HUES64 (cell line): ENCODE results near the gene TCF23. TPM values are rescaled to one million over a fixed set of nuclear protein-coding genes. Genes with fewer than 3 reads are reported as not detected.
"Not testable (repeated sequence)": the region's sequence is repeated elsewhere in the genome, so short reads cannot be mapped to it uniquely, and the experiment has no call there.

ENCODE experiments used
- H3K27ac ChIP-seq: 2 replicates; pipeline ENCODE4 v1.7.0; 2013; ENCODE audit warnings: low read depth, low read length, inconsistent platforms
- H3K27me3 ChIP-seq: 2 replicates; pipeline ENCODE4 v1.6.1; 2013; ENCODE audit warnings: mild to moderate bottlenecking, low read length; ENCODE audit not compliant: insufficient read depth
- H3K36me3 ChIP-seq: 2 replicates; pipeline ENCODE4 v1.6.1; 2013; ENCODE audit warnings: mild to moderate bottlenecking, low read length; ENCODE audit not compliant: insufficient read depth
- H3K4me1 ChIP-seq: 2 replicates; pipeline ENCODE4 v1.6.1; 2013; ENCODE audit warnings: mild to moderate bottlenecking, low read length, moderate library complexity; ENCODE audit not compliant: insufficient read depth
- H3K4me3 ChIP-seq: 2 replicates; pipeline ENCODE4 v1.5.1; 2013; ENCODE audit warnings: mild to moderate bottlenecking, low read length, moderate library complexity
- H3K9ac ChIP-seq: 2 replicates; pipeline ENCODE4 v1.6.1; 2013; ENCODE audit warnings: mild to moderate bottlenecking, low read depth, low read length
- H3K9me3 ChIP-seq: 2 replicates; pipeline ENCODE4 v1.6.1; 2013; ENCODE audit warnings: low read depth, low read length; ENCODE audit not compliant: insufficient read depth
- WGBS: fragments of 150-250, 120-280 bp; methylation state at CpG from one replicate; pipeline ENCODE4 v1.1.7; 2013; ENCODE audit warnings: missing lambda C conversion rate; 5-methylcytosine and 5-hydroxymethylcytosine counted together
- polyA plus RNA-seq, 2 experiments: library from polyadenylated mRNA; stranded (reverse); fragments of 50-300 nt; gene quantifications; one replicate each; pipeline ENCODE4 v1.2.3, GENCODE V29; 2013

Gene TCF23
- polyA plus RNA-seq (2013, experiment 1 of 2) = not detected
- polyA plus RNA-seq (2013, experiment 2 of 2) = 0.06 TPM

DNA sequence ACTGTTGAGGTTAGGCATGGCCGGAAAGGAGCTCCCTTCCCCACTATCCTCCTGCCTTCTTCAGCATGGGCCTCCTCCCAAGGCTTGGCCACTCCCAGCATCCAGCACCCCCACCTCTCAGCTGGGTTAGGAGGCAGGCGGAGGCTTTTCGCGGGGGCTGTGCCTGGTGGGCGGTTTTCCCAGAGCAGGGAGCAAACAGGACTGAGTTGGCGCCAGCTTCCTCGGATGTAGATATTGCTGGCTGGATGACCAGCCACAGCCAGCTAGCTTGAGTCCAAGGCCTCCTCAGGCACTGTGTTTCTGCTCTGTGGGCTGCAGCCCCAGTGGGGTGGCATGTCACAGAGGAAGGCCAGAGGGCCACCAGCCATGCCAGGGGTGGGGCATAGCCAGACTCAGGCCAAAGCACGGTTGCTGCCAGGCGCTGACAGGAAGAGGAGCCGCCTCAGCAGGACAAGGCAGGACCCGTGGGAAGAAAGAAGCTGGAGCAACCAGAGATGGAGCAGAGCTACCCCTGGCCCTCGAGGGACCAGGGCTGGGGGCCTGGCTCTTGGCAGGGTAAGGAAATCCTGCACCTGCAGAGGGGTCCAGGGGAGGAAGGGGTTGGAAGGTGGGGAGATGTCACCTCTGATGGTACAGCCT lies at the start of gene TCF23:
TCF23 (plus strand) TSS at position 204 of the 639 bp plus-strand sequence; CDS start at position 334, 130 bp downstream.
- WGBS = 89% methylated on average over 12 of the region's 12 CpGs
- H3K27ac ChIP-seq = no peak within 1 kb of the TSS
- no peaks in the 10 kb centered on the region for H3K27me3 ChIP-seq
- no peaks in the 10 kb centered on the region for H3K4me1 ChIP-seq
- H3K9ac ChIP-seq = no peak within 1 kb of the TSS
- no peaks in the 10 kb centered on the region for H3K9me3 ChIP-seq
- H3K4me3 ChIP-seq = no peak within 1 kb of the TSS
- H3K36me3 ChIP-seq = no peaks in the 10 kb centered on the region

DNA sequence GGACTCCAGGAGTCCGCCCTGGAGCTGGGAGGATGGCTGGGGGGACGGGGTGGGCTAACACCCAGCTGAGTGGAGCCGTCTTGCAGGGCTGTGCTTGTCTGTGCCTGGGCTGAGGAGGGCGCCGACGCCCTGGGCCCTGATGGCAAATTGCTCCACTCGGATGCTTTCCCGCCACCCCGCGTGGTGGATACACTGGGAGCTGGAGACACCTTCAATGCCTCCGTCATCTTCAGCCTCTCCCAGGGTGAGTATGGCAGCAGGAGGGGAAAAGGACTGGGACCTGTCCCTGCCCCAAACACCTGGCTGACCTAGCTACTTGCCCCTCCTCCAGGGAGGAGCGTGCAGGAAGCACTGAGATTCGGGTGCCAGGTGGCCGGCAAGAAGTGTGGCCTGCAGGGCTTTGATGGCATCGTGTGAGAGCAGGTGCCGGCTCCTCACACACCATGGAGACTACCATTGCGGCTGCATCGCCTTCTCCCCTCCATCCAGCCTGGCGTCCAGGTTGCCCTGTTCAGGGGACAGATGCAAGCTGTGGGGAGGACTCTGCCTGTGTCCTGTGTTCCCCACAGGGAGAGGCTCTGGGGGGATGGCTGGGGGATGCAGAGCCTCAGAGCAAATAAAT lies 49.4 kb upstream of the TCF23 start:
- no peak overlapping the region for H3K9ac ChIP-seq

DNA sequence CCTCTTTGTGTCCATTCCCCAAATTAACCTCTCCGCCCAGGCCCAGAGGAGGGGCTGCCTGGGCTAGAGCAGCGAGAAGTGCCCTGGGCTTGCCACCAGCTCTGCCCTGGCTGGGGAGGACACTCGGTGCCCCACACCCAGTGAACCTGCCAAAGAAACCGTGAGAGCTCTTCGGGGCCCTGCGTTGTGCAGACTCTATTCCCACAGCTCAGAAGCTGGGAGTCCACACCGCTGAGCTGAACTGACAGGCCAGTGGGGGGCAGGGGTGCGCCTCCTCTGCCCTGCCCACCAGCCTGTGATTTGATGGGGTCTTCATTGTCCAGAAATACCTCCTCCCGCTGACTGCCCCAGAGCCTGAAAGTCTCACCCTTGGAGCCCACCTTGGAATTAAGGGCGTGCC lies 48.8 kb upstream of the TCF23 start:
- H3K27me3 ChIP-seq = no peaks in the 10 kb centered on the region
- no peak overlapping the region for H3K27ac ChIP-seq
- H3K4me3 ChIP-seq = no peak overlapping the region
- H3K9me3 ChIP-seq = no peaks in the 10 kb centered on the region
- H3K36me3 ChIP-seq = no peaks in the 10 kb centered on the region
- H3K4me1 ChIP-seq = peaks cover 4% of the 10 kb centered on the region; the same call in 1 of the 2 replicates
- H3K9ac ChIP-seq = no peak overlapping the region
- 85% methylated on average over 10 of the region's 10 CpGs for WGBS

More for the DNA sequence above, 49.4 kb upstream of the TCF23 start:
- Histone ChIP-seq H3K4me3 (no peak overlapping the region), H3K9me3 (no peaks in the 10 kb centered on the region), H3K27ac (no peak overlapping the region), H3K36me3 (no peaks in the 10 kb centered on the region), H3K27me3 (no peaks in the 10 kb centered on the region), H3K4me1 (peaks cover 4% of the 10 kb centered on the region; the same call in 1 of the 2 replicates)
- WGBS = 93% methylated on average over 19 of the region's 19 CpGs

DNA sequence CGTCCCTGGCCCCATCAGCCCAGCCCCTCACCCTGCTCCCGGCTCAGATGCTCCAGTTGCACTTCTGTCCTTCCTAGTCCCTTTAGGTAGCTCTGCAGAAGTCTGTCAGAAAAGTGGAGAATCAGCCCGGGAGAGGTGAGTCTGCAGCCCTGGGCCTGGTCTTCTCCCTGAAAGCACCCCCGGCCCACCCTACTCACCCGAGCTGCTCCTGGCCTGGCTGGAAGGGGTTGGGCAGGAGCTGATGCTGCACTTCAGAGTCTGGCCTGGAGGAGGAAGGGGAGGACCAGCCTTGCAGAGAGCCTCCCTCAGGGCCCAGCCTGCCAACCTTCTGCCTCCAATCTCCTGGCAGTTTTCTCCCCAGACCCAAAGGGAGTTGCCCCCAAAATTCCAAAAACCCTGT lies 46.5 kb upstream of the TCF23 start:
- Histone ChIP-seq H3K27ac (no peak overlapping the region), H3K9ac (no peak overlapping the region), H3K9me3 (no peaks in the 10 kb centered on the region), H3K4me1 (no peaks in the 10 kb centered on the region), H3K36me3 (no peaks in the 10 kb centered on the region), H3K27me3 (no peaks in the 10 kb centered on the region; the same call in 1 of the 2 replicates), H3K4me3 (no peak overlapping the region)
- WGBS = 86% methylated on average over 5 of the region's 5 CpGs

DNA sequence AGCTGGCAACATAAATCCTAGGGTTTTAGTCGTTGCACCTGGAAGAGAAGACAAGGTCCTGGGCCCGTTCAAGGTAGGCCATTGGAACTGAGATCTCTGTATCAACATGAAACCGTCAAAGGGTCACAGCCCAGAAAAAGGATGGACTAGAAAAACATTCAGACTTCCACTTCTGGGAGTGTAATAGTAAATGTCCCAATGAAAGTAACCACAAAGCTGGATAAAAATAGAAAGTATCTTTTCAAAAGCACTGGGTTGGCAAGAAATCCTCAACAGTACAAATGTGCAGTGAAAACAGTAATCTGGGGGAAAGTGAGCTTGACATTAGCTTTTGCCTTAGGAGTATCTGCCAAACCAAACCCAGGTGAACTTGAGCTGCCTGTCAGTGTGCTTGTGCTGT lies 42.8 kb upstream of the TCF23 start:
- H3K27me3 ChIP-seq = no peaks in the 10 kb centered on the region; the same call in 1 of the 2 replicates
- WGBS = 85% methylated on average over 3 of the region's 3 CpGs
- no peak overlapping the region for H3K9ac ChIP-seq
- no peaks in the 10 kb centered on the region for H3K36me3 ChIP-seq
- no peaks in the 10 kb centered on the region for H3K4me1 ChIP-seq
- H3K27ac ChIP-seq = no peak overlapping the region
- H3K9me3 ChIP-seq = no peaks in the 10 kb centered on the region
- H3K4me3 ChIP-seq = no peak overlapping the region

DNA sequence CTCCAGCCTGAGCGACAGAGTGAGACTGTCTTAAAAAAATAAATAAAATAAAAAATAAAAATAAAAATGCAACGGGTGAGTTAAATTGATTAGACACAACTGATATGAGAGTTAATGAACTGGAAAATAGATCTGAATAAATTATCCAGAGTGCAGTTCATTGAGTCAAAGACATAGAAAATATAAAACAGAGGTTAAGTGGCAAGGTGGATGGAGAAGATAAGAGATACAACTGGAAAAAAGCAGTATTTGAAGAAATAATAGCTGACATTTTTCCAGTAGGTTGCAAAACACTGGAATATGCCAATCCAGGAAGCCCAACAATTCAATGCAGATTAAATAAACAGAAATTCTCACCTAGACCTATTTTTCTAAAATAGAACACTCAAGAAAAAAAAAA lies 40.6 kb upstream of the TCF23 start:
- 79% methylated on average over 1 of the region's 2 CpGs for whole genome bisulfite sequencing
- Histone ChIP-seq H3K9me3 (no peaks in the 10 kb centered on the region), H3K27ac (no peak overlapping the region), H3K36me3 (no peaks in the 10 kb centered on the region), H3K4me1 (no peaks in the 10 kb centered on the region), H3K27me3 (no peaks in the 10 kb centered on the region; the same call in 1 of the 2 replicates), H3K9ac (no peak overlapping the region), H3K4me3 (no peak overlapping the region)

DNA sequence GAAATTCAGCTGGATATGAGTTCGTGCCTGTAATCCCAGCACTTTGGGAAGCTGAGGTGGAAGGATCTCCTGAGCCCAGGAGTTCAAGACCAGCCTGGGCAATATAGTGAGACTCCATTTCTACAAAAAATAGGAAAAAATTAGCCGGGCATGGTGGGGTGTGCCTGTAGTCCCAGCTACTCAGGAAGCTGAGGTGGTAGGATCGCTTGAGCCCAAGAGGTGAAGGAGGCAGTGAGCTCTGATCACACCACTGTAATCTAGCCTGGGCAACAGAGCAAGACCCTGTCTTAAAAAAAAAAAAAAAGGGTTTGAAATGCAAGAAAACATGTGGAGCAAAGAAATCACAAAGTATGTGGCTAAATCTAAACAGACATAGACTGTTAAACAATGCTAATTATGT lies 39.7 kb upstream of the TCF23 start:
- Histone ChIP-seq H3K36me3 (no peaks in the 10 kb centered on the region), H3K4me3 (no peak overlapping the region), H3K4me1 (no peaks in the 10 kb centered on the region), H3K27ac (no peak overlapping the region), H3K9ac (no peak overlapping the region), H3K9me3 (no peaks in the 10 kb centered on the region), H3K27me3 (no peaks in the 10 kb centered on the region; the same call in 1 of the 2 replicates)
- 82% methylated on average over 3 of the region's 3 CpGs for WGBS

DNA sequence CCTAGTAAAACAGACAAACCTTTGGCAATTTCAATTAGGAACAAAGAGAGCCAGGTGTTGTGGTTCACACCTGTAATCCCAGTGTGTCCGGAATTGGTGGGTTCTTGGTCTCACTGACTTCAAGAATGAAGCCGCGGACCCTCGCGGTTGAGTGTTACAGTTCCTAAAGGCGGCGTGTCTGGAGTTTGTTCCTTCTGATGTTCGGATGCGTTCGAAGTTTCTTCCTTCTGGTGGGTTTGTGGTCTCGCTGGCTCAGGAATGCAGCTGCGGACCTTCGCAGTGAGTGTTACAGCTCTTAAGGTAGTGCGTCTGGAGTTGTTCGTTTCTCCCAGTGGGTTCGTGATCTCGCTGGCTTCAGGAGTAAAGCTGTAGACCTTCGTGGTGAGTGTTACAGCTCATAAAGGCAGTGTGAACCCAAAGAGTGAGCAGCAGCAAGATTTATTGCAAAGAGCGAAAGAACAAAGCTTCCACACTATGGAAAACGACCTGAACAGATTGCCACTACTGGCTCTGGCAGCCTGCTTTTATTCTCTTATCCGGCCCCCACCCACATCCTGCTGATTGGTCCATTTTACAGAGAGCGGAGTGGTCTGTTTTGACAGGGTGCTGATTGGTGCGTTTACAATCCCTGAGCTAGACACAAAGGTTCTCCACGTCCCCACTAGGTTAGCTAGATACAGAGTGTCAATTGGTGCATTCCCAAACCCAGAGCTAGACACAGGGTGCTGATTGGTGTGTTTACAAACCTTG lies 38.0 kb upstream of the TCF23 start:
- not testable (repeated sequence) for H3K4me3 ChIP-seq

DNA sequence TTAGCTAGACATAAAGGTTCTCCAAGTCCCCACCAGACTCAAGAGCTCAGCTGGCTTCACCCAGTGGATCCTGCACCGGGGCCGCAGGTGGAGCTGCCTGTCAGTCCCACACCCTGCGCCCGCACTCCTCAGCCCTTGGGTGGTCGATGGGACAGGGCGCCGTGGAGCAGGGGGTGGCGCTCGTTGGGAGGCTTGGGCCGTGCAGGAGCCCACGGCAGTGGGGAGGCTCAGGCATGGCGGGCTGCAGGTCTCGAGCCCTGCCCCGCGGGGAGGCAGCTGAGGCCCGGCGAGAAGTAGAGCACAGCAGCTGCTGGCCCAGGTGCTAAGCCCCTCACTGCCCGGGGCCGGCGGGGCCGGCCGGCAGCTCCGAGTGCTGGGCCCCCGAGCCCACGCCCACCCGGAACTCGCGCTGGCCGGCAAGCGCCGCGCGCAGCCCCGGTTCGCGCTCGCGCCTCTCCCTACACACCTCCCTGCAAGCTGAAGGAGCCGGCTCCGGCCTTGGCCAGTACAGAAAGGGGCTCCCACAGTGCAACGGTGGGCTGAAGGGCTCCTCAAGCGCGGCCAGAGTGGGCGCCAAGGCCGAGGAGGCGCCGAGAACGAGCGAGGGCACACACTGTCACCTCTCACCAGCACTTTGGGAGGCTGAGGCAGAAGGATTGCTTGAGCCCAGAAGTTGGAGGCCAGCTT lies 37.3 kb upstream of the TCF23 start:
- H3K9me3 ChIP-seq, H3K27me3 ChIP-seq, H3K36me3 ChIP-seq, H3K9ac ChIP-seq, H3K4me3 ChIP-seq, H3K27ac ChIP-seq, H3K4me1 ChIP-seq: not testable (repeated sequence)
- WGBS = 96% methylated on average over 49 of the region's 49 CpGs

More for the DNA sequence above, 38.0 kb upstream of the TCF23 start:
- WGBS = 90% methylated on average over 24 of the region's 24 CpGs
- H3K27me3 ChIP-seq, H3K9ac ChIP-seq, H3K36me3 ChIP-seq, H3K9me3 ChIP-seq, H3K4me1 ChIP-seq, H3K27ac ChIP-seq: not testable (repeated sequence)

DNA sequence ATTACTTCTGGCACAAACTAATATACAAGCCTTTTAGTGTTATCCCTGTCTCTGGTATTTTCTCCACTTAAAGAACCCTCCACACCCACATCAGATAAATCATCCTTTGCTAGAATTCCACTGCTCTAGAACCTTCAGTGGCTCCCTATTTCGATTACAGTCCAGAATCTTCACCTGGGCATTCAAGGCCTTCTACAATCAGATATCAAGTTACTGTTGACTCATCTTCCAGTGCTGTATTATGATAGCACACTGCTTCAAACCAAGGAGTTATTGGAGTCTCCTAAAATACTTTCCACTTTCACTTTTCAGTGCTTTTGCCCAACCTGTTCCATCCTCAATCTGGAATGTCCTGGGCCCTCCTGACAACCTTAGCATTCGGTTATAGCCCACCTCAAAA lies 33.3 kb upstream of the TCF23 start:
- Histone ChIP-seq H3K36me3 (no peaks in the 10 kb centered on the region), H3K9me3 (no peaks in the 10 kb centered on the region), H3K4me1 (no peaks in the 10 kb centered on the region), H3K27me3 (peaks cover 36% of the 10 kb centered on the region), H3K27ac (no peak overlapping the region), H3K4me3 (no peak overlapping the region), H3K9ac (no peak overlapping the region)
- 83% methylated on average over 2 of the region's 2 CpGs for WGBS
